SW 1271 (cell line): ENCODE data around the gene TWIST1.

Experiments
- DNase-seq, 2 experiments: peaks; one replicate each; lab custom pipeline; 2025; lab: John Stamatoyannopoulos, UW

The TWIST1 gene

GRCh38 chr7:19113855-19114550 is 3.4 kb downstream of the TWIST1 start:
- DNase-seq = no peak

- no peak for DNase-seq
Measured at GRCh38 chr7:19113002-19113350, 4.5 kb downstream of the TWIST1 start.

GRCh38 chr7:19112274-19113001 is 5.0 kb downstream of the TWIST1 start:
- DNase-seq = no peak

GRCh38 chr7:19111474-19112273 is 5.8 kb downstream of the TWIST1 start:
- DNase-seq = no peak

- no peak for DNase-seq
Measured at GRCh38 chr7:19110776-19111175, 6.7 kb downstream of the TWIST1 start.

GRCh38 chr7:19110026-19110730 is 7.3 kb downstream of the TWIST1 start:
- no peak for DNase-seq

- no peak for DNase-seq
Measured at GRCh38 chr7:19109000-19109946, 8.2 kb downstream of the TWIST1 start.

- no peak for DNase-seq
Measured at GRCh38 chr7:19107356-19108146, 9.9 kb downstream of the TWIST1 start.

GRCh38 chr7:19107081-19107355 is 10.4 kb downstream of the TWIST1 start:
- DNase-seq = no peak

GRCh38 chr7:19106241-19107080 is 11.0 kb downstream of the TWIST1 start:
- DNase-seq = no peak

GRCh38 chr7:19105546-19105945 is 11.9 kb downstream of the TWIST1 start:
- no peak for DNase-seq

GRCh38 chr7:19104811-19105210 is 12.6 kb downstream of the TWIST1 start:
- no peak for DNase-seq

GRCh38 chr7:19102884-19103283 is 14.6 kb downstream of the TWIST1 start:
- DNase-seq = no peak

- no peak for DNase-seq
Measured at GRCh38 chr7:19101909-19102308, 15.5 kb downstream of the TWIST1 start.

- DNase-seq = no peak
Measured at GRCh38 chr7:19101472-19101871, 16.0 kb downstream of the TWIST1 start.

GRCh38 chr7:19099924-19100323 is 17.5 kb downstream of the TWIST1 start:
- DNase-seq = no peak

- no peak for DNase-seq
Measured at GRCh38 chr7:19099194-19099593, 18.2 kb downstream of the TWIST1 start.

GRCh38 chr7:19098510-19098909 is 18.9 kb downstream of the TWIST1 start:
- DNase-seq = no peak

- DNase-seq = no peak
Measured at GRCh38 chr7:19097165-19098055, 20.0 kb downstream of the TWIST1 start.
